ENCODE results near the gene ZC3H4.

Gene ZC3H4

GRCh38 chr19:47071731-47072130, 41.8 kb downstream of the ZC3H4 start:
- no peak for TF ChIP-seq CTCF (IDR thresholded peaks at IDR 0.05; ENCODE audit: insufficient read depth, missing control alignments)
- FAIRE-seq = no peak
- no peak for DNase-seq (ENCODE audit: insufficient read length, low spot score)

- no peak for TF ChIP-seq CTCF (IDR thresholded peaks at IDR 0.05; ENCODE audit: insufficient read depth, missing control alignments)
- FAIRE-seq = no peak
- DNase-seq (ENCODE audit: insufficient read length, low spot score) = no peak
These were observed 42.8 kb downstream of the ZC3H4 start for GRCh38 chr19:47070756-47071155.

GRCh38 chr19:47069795-47070194, 43.8 kb downstream of the ZC3H4 start:
- FAIRE-seq = no peak
- DNase-seq (ENCODE audit: insufficient read length, low spot score) = no peak
- TF ChIP-seq CTCF (IDR thresholded peaks at IDR 0.05; ENCODE audit: insufficient read depth, missing control alignments) = no peak

- DNase-seq (ENCODE audit: insufficient read length, low spot score) (no peak), FAIRE-seq (no peak)
- TF ChIP-seq CTCF (IDR thresholded peaks at IDR 0.05; ENCODE audit: insufficient read depth, missing control alignments) = no peak
These were observed 44.6 kb downstream of the ZC3H4 start for GRCh38 chr19:47068876-47069406.

- FAIRE-seq (no peak), DNase-seq (ENCODE audit: insufficient read length, low spot score) (no peak)
- no peak for TF ChIP-seq CTCF (IDR thresholded peaks at IDR 0.05; ENCODE audit: insufficient read depth, missing control alignments)
These were observed 45.3 kb downstream of the ZC3H4 start for GRCh38 chr19:47068246-47068645.

GRCh38 chr19:47067215-47067847, 46.2 kb downstream of the ZC3H4 start:
- FAIRE-seq (no peak), DNase-seq (ENCODE audit: insufficient read length, low spot score) (no peak)
- TF ChIP-seq CTCF (IDR thresholded peaks at IDR 0.05; ENCODE audit: insufficient read depth, missing control alignments) = no peak

- FAIRE-seq = no peak
- no peak for DNase-seq (ENCODE audit: insufficient read length, low spot score)
- TF ChIP-seq CTCF (IDR thresholded peaks at IDR 0.05; ENCODE audit: insufficient read depth, missing control alignments) = no peak
These were observed 47.0 kb downstream of the ZC3H4 start for GRCh38 chr19:47066376-47067214.
